HCT116 (cell line): Measurements from ENCODE around the gene NNT. TPM values are rescaled to one million over a fixed set of nuclear protein-coding genes. Genes with fewer than 3 reads are reported as not detected.

Source experiments
- ATAC-seq: fragments of 200-7000 bp; cut with Tn5 transposase; 2 replicates; pipeline ENCODE4 v1.9.1; 2020; ENCODE audit warnings: mild to moderate bottlenecking, moderate library complexity
- BruUV-seq: library from RNA; stranded (reverse); fragments of 400-500 nt; replicated peaks from 2 replicates; lab custom pipeline; 2021; lab: Mats Ljungman, UMichigan
- CTCF ChIA-PET: fragments of 300-600 bp; sonication (Branson Sonifier 250); formaldehyde crosslinking; loops from one replicate; lab custom pipeline; 2021; ENCODE audit warnings: antibody characterized with exemption; lab: Charles Lee
- POLR2A ChIA-PET: fragments of 300-600, 350-600 bp; sonication (Branson Sonifier 250); formaldehyde crosslinking; loops from one replicate; lab custom pipeline; 2021; ENCODE audit warnings: antibody characterized with exemption; lab: Charles Lee
- RAD21 ChIA-PET, 2 experiments: fragments of 300-600 bp; sonication (Branson Sonifier 250); formaldehyde crosslinking; loops; one replicate each; lab custom pipeline; 2023; ENCODE audit warnings: low total read pairs in 2 of 2; ENCODE audit not compliant: uncharacterized antibody in 2 of 2, unreplicated experiment in 2 of 2, low non-redundant PET in 1 of 2; lab: Charles Lee
- DNase-seq: peaks from one replicate; pipeline ENCODE4 v3.0.0-alpha.2; 2010; ENCODE audit warnings: low read depth, low spot score
- H2AFZ ChIP-seq: fragments of 200-600 bp; shearing (Covaris generic), sonication (generic); 2 replicates; pipeline ENCODE4 v1.6.1; 2017; ENCODE audit warnings: low read depth, mixed run types, mixed read lengths, antibody characterized with exemption, low read length; ENCODE audit not compliant: poor library complexity, severe bottlenecking
- H3K27ac ChIP-seq: 2 replicates; pipeline ENCODE4 v1.5.1; 2012; ENCODE audit warnings: low read depth, low read length
- H3K27me3 ChIP-seq: fragments of 200-600 bp; sonication (generic); 2 replicates; pipeline ENCODE4 v1.6.1; 2016; ENCODE audit warnings: mixed run types, low read length, mixed read lengths; ENCODE audit not compliant: insufficient read depth
- H3K36me3 ChIP-seq, 2 experiments: fragments of 200-500 bp in 1 of 2; fragments of 200-600 bp in 1 of 2; sonication (Bioruptor generic) in 1 of 2; sonication (generic) in 1 of 2; 2 replicates each; pipeline versions ENCODE4 v1.5.1 to v1.6.1; 2014 to 2016; ENCODE audit warnings: low read length in 2 of 2, inconsistent platforms in 1 of 2, mixed read lengths in 1 of 2, mixed run types in 1 of 2; ENCODE audit not compliant: insufficient read depth in 2 of 2, control insufficient read depth in 1 of 2
- H3K4me1 ChIP-seq, 2 experiments: fragments of 200-600 bp in 1 of 2; sonication (generic) in 1 of 2; 2 replicates each; pipeline versions ENCODE4 v1.5.1 to v1.6.1; 2012 to 2017; ENCODE audit warnings: low read length in 2 of 2, inconsistent platforms in 1 of 2, mild to moderate bottlenecking in 1 of 2, mixed read lengths in 1 of 2, mixed run types in 1 of 2, moderate library complexity in 1 of 2; ENCODE audit not compliant: insufficient read depth in 2 of 2, control insufficient read depth in 1 of 2
- H3K4me2 ChIP-seq: fragments of 200-600 bp; sonication (generic); 2 replicates; pipeline ENCODE4 v1.6.1; 2017; ENCODE audit warnings: mixed run types, low read length, mixed read lengths
- H3K4me3 ChIP-seq, 2 experiments: fragments of 200-600 bp in 1 of 2; sonication (generic) in 1 of 2; replicated peaks in 1 of 2; 2 replicates each; pipeline ENCODE4 v1.5.1; 2011 to 2016; ENCODE audit warnings: low read length in 2 of 2, control low read depth in 1 of 2, low read depth in 1 of 2, mild to moderate bottlenecking in 1 of 2, mixed read lengths in 1 of 2, mixed run types in 1 of 2
- H3K79me2 ChIP-seq: fragments of 200-600 bp; sonication (generic); 2 replicates; pipeline ENCODE4 v1.6.1; 2017; ENCODE audit warnings: mild to moderate bottlenecking, mixed run types, low read length, moderate library complexity, mixed read lengths; ENCODE audit not compliant: insufficient read depth
- H3K9ac ChIP-seq: fragments of 200-600 bp; sonication (generic); 2 replicates; pipeline ENCODE4 v1.6.1; 2016; ENCODE audit warnings: low read length, mixed read lengths
- H3K9me2 ChIP-seq: fragments of 200-600 bp; sonication (generic), shearing (Covaris generic); 2 replicates; pipeline ENCODE4 v1.6.1; 2017; ENCODE audit warnings: mixed run types, mild to moderate bottlenecking, moderate library complexity; ENCODE audit not compliant: insufficient read depth
- H3K9me3 ChIP-seq, 2 experiments: fragments of 200-500 bp in 1 of 2; fragments of 200-600 bp in 1 of 2; sonication (Bioruptor generic) in 1 of 2; sonication (generic) in 1 of 2; 2 replicates each; pipeline ENCODE4 v1.6.1; 2014 to 2017; ENCODE audit warnings: low read length in 2 of 2, mixed read lengths in 2 of 2, inconsistent platforms in 1 of 2, low read depth in 1 of 2, mild to moderate bottlenecking in 1 of 2, mixed run types in 1 of 2, moderate library complexity in 1 of 2; ENCODE audit not compliant: control insufficient read depth in 1 of 2, insufficient read depth in 1 of 2
- H4K20me1 ChIP-seq: fragments of 200-600 bp; sonication (generic), shearing (Covaris generic); 2 replicates; pipeline ENCODE4 v1.6.1; 2017; ENCODE audit warnings: mixed run types, mild to moderate bottlenecking, moderate library complexity; ENCODE audit not compliant: insufficient read depth
- RAD21 ChIP-seq: IDR thresholded peaks from 2 replicates; pipeline ENCODE4 v1.6.1; 2012; ENCODE audit warnings: low read depth, mild to moderate bottlenecking
- REST ChIP-seq: IDR thresholded peaks from 2 replicates; pipeline ENCODE4 v1.6.1; 2012; ENCODE audit warnings: low read depth
- SRF ChIP-seq: IDR thresholded peaks from 2 replicates; pipeline ENCODE4 v1.6.1; 2012; ENCODE audit warnings: low read depth
- intact Hi-C: fragments of 100-400 bp; cut with micrococcal nuclease; formaldehyde crosslinking; loops from 2 replicates; pipeline ENCODE4 v1.10.0; 2022
- total RNA-seq: library from RNA; stranded (reverse); gene quantifications from one replicate; pipeline ENCODE4 v1.2.1, GENCODE V29; 2021; ENCODE audit not compliant: unreplicated experiment
- TF ChIP-seq, protein P1 (sequence below), 3 experiments: fragments of 200-600 bp in 1 of 3; sonication (generic) in 1 of 3; IDR thresholded peaks in 2 of 3; conservative IDR thresholded peaks in 1 of 3; 2 replicates each; pipeline ENCODE4 v1.5.1; 2012 to 2017; ENCODE audit warnings: low read depth in 2 of 3, low read length in 2 of 3, antibody characterized with exemption in 1 of 3, borderline replicate concordance in 1 of 3, control low read depth in 1 of 3, mild to moderate bottlenecking in 1 of 3, mixed read lengths in 1 of 3, mixed run types in 1 of 3, moderate library complexity in 1 of 3; ENCODE audit not compliant: insufficient read depth in 1 of 3

NNT gene
- total RNA-seq, 1 experiment from 2014 or later, result 0.32 TPM

GRCh38 chr5:43608406-43608805, 5.4 kb downstream of the NNT start:
- no peak for DNase-seq
- BruUV-seq, result no TSS peak
- H3K27ac ChIP-seq, result no peak overlapping the region
- no peaks in the 10 kb centered on the region for H3K27me3 ChIP-seq
- no peaks in the 10 kb centered on the region for H3K79me2 ChIP-seq
- ChIA-PET CTCF (no interaction called here), POLR2A (no interaction called here), RAD21 (no interaction called here)
- no peaks in the 10 kb centered on the region for H3K9me2 ChIP-seq
- no peak overlapping the region for H3K9ac ChIP-seq
- no peaks in the 10 kb centered on the region for H4K20me1 ChIP-seq
- no peak overlapping the region for H3K4me2 ChIP-seq
- intact Hi-C loops, result no loop called here
- H2AFZ ChIP-seq, result no peak overlapping the region
- no peak for ATAC-seq
- no peak overlapping the region for H3K4me3 ChIP-seq
- H3K36me3 ChIP-seq, result no peaks in the 10 kb centered on the region
- no peak for TF ChIP-seq REST
- TF ChIP-seq, all 23 proteins: peak for 0
- no peaks in the 10 kb centered on the region for H3K4me1 ChIP-seq
- no peaks in the 10 kb centered on the region for H3K9me3 ChIP-seq

DNA sequence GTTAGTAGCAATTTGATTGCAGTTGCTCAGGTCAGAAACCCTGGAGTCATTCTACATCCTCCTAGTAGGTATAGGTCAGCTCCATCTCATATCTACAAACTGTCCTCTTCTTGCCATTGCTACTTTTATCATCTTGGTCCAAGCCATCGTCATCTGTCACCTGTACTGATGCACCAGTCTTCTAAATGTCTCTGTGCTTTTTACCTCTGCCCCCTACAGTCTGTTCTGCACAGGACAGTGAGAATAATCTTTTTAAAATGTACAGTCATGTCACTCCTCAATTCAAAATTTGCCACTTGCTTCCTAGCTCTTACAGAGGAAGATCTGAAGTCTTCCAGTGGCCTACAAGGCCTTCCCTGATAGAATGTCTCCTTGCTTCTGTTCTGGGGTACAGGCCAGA, 6.8 kb downstream of the NNT start:
- ChIA-PET CTCF (interaction anchor here (1.3 kb wide), 1 partner anchor 124 kb away, joined by 3 read pairs; no protein-coding TSS in a partner anchor), RAD21 (no interaction called here), POLR2A (no interaction called here)
- no TSS peak for BruUV-seq
- no peak overlapping the region for H3K4me2 ChIP-seq
- no peaks in the 10 kb centered on the region for H4K20me1 ChIP-seq
- no peaks in the 10 kb centered on the region for H3K9me3 ChIP-seq
- H3K79me2 ChIP-seq, result no peaks in the 10 kb centered on the region
- H3K4me1 ChIP-seq, result no peaks in the 10 kb centered on the region
- DNase-seq (no peak), ATAC-seq (peak; percentile 80)
- no peak overlapping the region for H3K27ac ChIP-seq
- TF ChIP-seq, protein P1, sequence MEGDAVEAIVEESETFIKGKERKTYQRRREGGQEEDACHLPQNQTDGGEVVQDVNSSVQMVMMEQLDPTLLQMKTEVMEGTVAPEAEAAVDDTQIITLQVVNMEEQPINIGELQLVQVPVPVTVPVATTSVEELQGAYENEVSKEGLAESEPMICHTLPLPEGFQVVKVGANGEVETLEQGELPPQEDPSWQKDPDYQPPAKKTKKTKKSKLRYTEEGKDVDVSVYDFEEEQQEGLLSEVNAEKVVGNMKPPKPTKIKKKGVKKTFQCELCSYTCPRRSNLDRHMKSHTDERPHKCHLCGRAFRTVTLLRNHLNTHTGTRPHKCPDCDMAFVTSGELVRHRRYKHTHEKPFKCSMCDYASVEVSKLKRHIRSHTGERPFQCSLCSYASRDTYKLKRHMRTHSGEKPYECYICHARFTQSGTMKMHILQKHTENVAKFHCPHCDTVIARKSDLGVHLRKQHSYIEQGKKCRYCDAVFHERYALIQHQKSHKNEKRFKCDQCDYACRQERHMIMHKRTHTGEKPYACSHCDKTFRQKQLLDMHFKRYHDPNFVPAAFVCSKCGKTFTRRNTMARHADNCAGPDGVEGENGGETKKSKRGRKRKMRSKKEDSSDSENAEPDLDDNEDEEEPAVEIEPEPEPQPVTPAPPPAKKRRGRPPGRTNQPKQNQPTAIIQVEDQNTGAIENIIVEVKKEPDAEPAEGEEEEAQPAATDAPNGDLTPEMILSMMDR (IDR thresholded peaks at IDR 0.05 in 2 of 3, conservative IDR thresholded peaks at IDR 0.05 in 1 of 3; ENCODE audit: borderline replicate concordance in 1 of 3, insufficient read depth in 1 of 3, low read depth in 2 of 3, low read length in 2 of 3), result peak; percentile 24 to 43 (median 39); a peak in 5 of 6 replicates
- TF ChIP-seq SRF (no peak), RAD21 (peak; percentile 41)
- H3K9ac ChIP-seq, result no peak overlapping the region
- H3K36me3 ChIP-seq, result no peaks in the 10 kb centered on the region
- intact Hi-C loops, result no loop called here
- H3K4me3 ChIP-seq, result no peak overlapping the region
- no peaks in the 10 kb centered on the region for H3K9me2 ChIP-seq
- no peaks in the 10 kb centered on the region for H3K27me3 ChIP-seq
- no peak overlapping the region for H2AFZ ChIP-seq
